ENCODE measurements around the gene ACAP2. TPM values are rescaled to one million over a fixed set of nuclear protein-coding genes. Genes with fewer than 3 reads are reported as not detected.

Gene ACAP2
- total RNA-seq, 2 experiments from 2014 or later = 43.9 to 80.7 TPM

DNA sequence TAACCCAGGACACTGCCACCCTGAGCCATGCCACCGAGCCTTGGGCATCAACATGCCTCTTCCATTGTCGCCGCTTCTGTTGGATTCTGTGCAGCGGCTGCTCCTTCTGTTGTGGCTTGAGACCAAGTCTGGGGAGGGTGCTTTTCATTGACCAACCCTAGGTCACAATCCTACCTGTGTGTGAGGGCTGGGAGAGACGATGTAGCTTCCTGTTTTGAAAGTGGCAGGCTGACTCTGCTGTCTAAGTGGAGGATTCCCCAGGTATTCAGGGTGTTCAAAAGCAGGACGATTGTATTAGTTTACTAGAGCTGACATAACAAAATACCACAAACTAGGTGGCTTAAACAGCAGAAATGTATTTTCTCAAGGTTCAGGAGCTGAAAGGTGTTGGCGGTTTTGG lies 13.0 kb upstream of the ACAP2 start:
- H3K9me2 ChIP-seq (ENCODE audit: insufficient read depth, low read length) = no peaks in the 10 kb centered on the region
- ChIA-PET CTCF (ENCODE audit: unreplicated experiment) (no interaction called here), POLR2A (interaction anchor here (0.6 kb wide), 1 partner anchor 903 kb away, joined by 6 read pairs; no protein-coding TSS in a partner anchor)

DNA sequence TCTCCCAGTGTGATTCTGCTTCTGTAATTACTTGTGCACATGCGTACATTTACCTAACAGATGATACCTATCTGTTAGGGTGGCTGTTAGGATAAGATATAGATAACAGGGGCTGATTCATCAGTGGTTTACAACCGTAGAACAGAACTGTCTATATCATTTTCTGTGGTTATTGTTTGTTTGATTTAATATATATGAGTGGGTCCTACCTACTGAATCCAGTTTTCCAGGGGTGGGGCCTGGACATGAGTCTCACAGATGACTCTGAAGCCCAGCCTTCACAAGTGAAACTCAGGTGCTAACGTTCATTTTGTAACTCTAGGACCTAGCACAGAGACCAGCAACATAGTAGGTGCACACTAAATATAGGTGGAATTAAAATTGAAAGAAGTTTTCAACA lies 10.4 kb upstream of the ACAP2 start:
- no peak for DNase-seq (ENCODE audit: low spot score)
- CTCF ChIA-PET (ENCODE audit: unreplicated experiment) = no interaction called here
- Histone ChIP-seq H3K4me2 (ENCODE audit: low read length) (no peak overlapping the region), H3K36me3 (ENCODE audit: insufficient read depth, low read length) (no peaks in the 10 kb centered on the region), H3K9me3 (ENCODE audit: low read length) (no peaks in the 10 kb centered on the region), H3K27ac (ENCODE audit: low read depth, low read length, poor library complexity, severe bottlenecking) (no peak overlapping the region), H3K4me3 (ENCODE audit: low read depth, low read length, poor library complexity, severe bottlenecking) (no peak overlapping the region), H2AFZ (ENCODE audit: low read length) (no peak overlapping the region), H3K79me2 (ENCODE audit: insufficient read depth, low read depth, low read length) (no peaks in the 10 kb centered on the region), H3K4me1 (ENCODE audit: insufficient read depth, low read length, poor library complexity, severe bottlenecking) (peaks cover 2% of the 10 kb centered on the region), H3K9me2 (ENCODE audit: insufficient read depth, low read length) (no peaks in the 10 kb centered on the region), H4K20me1 (ENCODE audit: insufficient read depth, low read length) (no peaks in the 10 kb centered on the region)
- TF ChIP-seq, protein P1, sequence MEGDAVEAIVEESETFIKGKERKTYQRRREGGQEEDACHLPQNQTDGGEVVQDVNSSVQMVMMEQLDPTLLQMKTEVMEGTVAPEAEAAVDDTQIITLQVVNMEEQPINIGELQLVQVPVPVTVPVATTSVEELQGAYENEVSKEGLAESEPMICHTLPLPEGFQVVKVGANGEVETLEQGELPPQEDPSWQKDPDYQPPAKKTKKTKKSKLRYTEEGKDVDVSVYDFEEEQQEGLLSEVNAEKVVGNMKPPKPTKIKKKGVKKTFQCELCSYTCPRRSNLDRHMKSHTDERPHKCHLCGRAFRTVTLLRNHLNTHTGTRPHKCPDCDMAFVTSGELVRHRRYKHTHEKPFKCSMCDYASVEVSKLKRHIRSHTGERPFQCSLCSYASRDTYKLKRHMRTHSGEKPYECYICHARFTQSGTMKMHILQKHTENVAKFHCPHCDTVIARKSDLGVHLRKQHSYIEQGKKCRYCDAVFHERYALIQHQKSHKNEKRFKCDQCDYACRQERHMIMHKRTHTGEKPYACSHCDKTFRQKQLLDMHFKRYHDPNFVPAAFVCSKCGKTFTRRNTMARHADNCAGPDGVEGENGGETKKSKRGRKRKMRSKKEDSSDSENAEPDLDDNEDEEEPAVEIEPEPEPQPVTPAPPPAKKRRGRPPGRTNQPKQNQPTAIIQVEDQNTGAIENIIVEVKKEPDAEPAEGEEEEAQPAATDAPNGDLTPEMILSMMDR (conservative IDR thresholded peaks at IDR 0.05; ENCODE audit: low read length) = no peak
- TF ChIP-seq EZH2phosphoT487 (IDR thresholded peaks at IDR 0.05; ENCODE audit: borderline replicate concordance, low read depth, low read length) = no peak
- POLR2A ChIA-PET = interaction anchor here (0.6 to 1.4 kb wide), 4 partner anchors 10 to 569 kb away, joined by 3 to 7 read pairs (median 3); partner anchors contain the start of gene ACAP2
- BruUV-seq (replicated peaks) = no TSS peak
- intact Hi-C loops (cut with micrococcal nuclease; ENCODE audit: unreplicated experiment) = no loop called here

More for the DNA sequence above, 13.0 kb upstream of the ACAP2 start:
- BruUV-seq (replicated peaks) = no TSS peak
- Histone ChIP-seq H3K4me1 (ENCODE audit: insufficient read depth, low read length, poor library complexity, severe bottlenecking) (peaks cover 12% of the 10 kb centered on the region), H3K27ac (ENCODE audit: low read depth, low read length, poor library complexity, severe bottlenecking) (no peak overlapping the region), H2AFZ (ENCODE audit: low read length) (no peak overlapping the region), H3K79me2 (ENCODE audit: insufficient read depth, low read depth, low read length) (no peaks in the 10 kb centered on the region), H3K4me2 (ENCODE audit: low read length) (no peak overlapping the region), H4K20me1 (ENCODE audit: insufficient read depth, low read length) (no peaks in the 10 kb centered on the region), H3K4me3 (ENCODE audit: low read depth, low read length, poor library complexity, severe bottlenecking) (no peak overlapping the region), H3K9me3 (ENCODE audit: low read length) (no peaks in the 10 kb centered on the region), H3K36me3 (ENCODE audit: insufficient read depth, low read length) (no peaks in the 10 kb centered on the region)
- intact Hi-C loops (cut with micrococcal nuclease; ENCODE audit: unreplicated experiment) = no loop called here
- no peak for DNase-seq (ENCODE audit: low spot score)
- no peak for TF ChIP-seq EZH2phosphoT487 (IDR thresholded peaks at IDR 0.05; ENCODE audit: borderline replicate concordance, low read depth, low read length)
- TF ChIP-seq, protein P1 (conservative IDR thresholded peaks at IDR 0.05; ENCODE audit: low read length) = no peak

DNA sequence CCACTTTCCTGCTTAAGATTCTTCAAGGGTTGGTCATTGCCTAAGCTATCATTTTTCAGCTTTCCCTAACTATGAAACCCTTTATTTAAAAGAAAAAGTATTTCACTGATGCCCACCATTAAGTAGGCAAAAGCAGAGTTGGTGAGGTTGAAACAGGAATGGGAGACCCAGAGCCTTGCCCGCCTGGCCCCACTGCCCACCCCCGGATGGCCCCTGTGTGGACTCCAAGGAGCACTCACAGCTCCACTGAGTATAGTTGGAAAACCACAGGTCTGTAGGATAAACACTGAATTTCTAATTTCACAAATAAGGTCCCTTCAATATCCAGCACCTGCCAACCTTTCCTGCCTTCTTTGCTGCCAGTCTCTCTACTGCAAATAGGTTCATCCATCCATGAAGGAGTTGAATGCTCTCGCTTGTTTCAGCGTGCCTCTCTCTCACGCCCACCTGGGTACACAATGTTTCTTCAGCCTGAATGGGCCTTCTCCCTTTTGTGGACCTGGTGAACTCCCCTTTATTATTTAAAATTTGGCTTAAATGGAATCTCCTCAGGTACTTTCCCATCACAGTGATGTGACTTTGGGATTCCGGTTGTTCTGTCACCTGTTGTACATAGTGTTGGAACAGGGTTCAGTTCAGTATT lies 8.7 kb upstream of the ACAP2 start:
- no peaks in the 10 kb centered on the region for H3K9me3 ChIP-seq (ENCODE audit: low read length)

More for the DNA sequence above, 8.7 kb upstream of the ACAP2 start:
- BruUV-seq (replicated peaks) = no TSS peak
- Histone ChIP-seq H3K4me1 (ENCODE audit: insufficient read depth, low read length, poor library complexity, severe bottlenecking) (peaks cover 3% of the 10 kb centered on the region), H3K79me2 (ENCODE audit: insufficient read depth, low read depth, low read length) (no peaks in the 10 kb centered on the region), H3K4me2 (ENCODE audit: low read length) (no peak overlapping the region), H2AFZ (ENCODE audit: low read length) (no peak overlapping the region), H3K9me2 (ENCODE audit: insufficient read depth, low read length) (no peaks in the 10 kb centered on the region), H3K36me3 (ENCODE audit: insufficient read depth, low read length) (no peaks in the 10 kb centered on the region), H3K4me3 (ENCODE audit: low read depth, low read length, poor library complexity, severe bottlenecking) (no peak overlapping the region), H4K20me1 (ENCODE audit: insufficient read depth, low read length) (no peaks in the 10 kb centered on the region), H3K27ac (ENCODE audit: low read depth, low read length, poor library complexity, severe bottlenecking) (no peak overlapping the region)
- POLR2A ChIA-PET = no interaction called here
- intact Hi-C loops (cut with micrococcal nuclease; ENCODE audit: unreplicated experiment) = no loop called here
- CTCF ChIA-PET (ENCODE audit: unreplicated experiment) = no interaction called here
- DNase-seq (ENCODE audit: low spot score) = no peak
- TF ChIP-seq, protein P1 (conservative IDR thresholded peaks at IDR 0.05; ENCODE audit: low read length) = no peak
- TF ChIP-seq EZH2phosphoT487 (IDR thresholded peaks at IDR 0.05; ENCODE audit: borderline replicate concordance, low read depth, low read length) = no peak

Measured in OCI-LY7 (cell line).